ENCODE measurements around the gene ZNF274.
"Not testable (repeated sequence)": the region's sequence is repeated elsewhere in the genome, so short reads cannot be mapped to it uniquely, and the experiment has no call there.

ZNF274 gene

DNA sequence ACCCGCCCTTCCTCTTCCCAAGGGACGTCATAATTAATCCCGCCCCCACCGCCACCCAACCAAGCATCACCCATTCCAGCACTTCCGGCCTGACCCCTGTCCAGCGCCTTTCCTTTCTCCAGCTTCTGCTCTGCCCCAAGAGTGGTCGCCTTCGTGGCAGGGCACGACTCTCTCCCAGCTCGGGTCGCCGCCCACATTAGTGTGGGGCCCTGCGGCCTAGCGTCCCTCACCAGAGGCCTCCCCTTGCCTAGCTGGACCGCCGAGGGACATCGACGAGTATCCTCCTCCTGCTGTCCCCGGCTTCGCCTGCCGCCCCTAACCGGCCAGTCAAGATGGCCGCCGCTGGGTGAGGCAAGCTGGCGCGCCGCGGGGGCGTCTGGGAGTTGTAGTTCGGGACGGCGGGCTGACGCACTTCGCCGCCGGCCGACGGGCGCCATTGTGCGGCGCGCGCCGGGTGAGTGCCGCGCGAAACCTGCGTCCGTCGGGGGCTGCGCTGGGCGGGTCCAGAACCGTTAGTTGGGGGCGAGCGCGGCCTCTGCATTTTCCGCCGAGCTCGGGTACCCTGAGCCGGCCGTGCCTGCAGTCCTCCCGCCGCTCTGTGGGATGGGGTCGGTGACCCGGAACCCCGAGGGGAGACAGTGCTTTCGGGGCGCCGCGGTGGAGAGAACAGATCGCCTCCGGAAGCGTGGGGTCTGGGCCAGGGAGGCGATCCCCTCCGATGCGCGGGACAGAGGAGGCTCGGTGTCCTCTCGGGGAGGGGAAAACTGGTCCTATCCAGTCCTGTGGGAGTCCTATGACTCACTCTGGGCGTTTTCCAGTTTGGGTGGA is at the start of gene ZNF274:
Gene ZNF274 (plus strand): TSS at position 73 of the 828 bp plus-strand sequence. CDS start 905 bp downstream, outside the sequence.
- H3K27ac Mint-ChIP-seq, result peak within 1 kb of the TSS; percentile 100
- H3K4me3 Mint-ChIP-seq, result peak within 1 kb of the TSS; percentile 94 to 96
- peaks cover 28% of the 10 kb centered on the region for H3K4me1 Mint-ChIP-seq
- peaks cover 20 to 42% of the 10 kb centered on the region in 2 donors for H3K9me3 Mint-ChIP-seq
- peak; percentile 91 for ATAC-seq
- DNase-seq, result peak; percentile 96
- H3K27me3 Mint-ChIP-seq, result no peaks in the 10 kb centered on the region

DNA sequence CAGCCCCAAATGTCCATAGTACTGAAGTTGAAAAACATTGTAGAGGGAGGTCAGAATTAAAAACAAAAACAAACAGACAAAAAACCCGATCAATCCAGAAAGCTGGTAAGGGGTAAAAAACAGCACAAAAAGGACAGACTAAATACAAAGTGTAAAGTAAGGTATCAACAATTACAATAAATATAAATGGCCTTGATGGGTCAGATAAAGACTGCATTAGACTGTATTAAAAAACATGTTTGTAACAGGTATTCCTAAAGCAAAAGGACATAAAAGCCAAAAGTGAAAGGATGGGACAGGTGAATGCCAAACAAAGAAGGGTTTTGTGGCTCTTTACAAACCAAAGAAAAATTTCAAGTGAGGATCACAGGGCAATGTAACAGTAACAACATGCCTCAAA is 48.6 kb upstream of the ZNF274 start:
- H3K27me3 Mint-ChIP-seq, result no peaks in the 10 kb centered on the region
- DNase-seq, result no peak
- no peaks in the 10 kb centered on the region for H3K4me1 Mint-ChIP-seq
- peak overlapping the region in 1 of 2 donors; percentile 54 for H3K27ac Mint-ChIP-seq
- ATAC-seq, result no peak
- no peak overlapping the region for H3K4me3 Mint-ChIP-seq
- H3K9me3 Mint-ChIP-seq, result peaks cover 38 to 58% of the 10 kb centered on the region in 2 donors

GRCh38 chr19:58145849-58146248 is 37.0 kb upstream of the ZNF274 start:
- DNase-seq (no peak), ATAC-seq (no peak)
- H3K27ac Mint-ChIP-seq, result no peak overlapping the region
- H3K9me3 Mint-ChIP-seq, result peaks cover 27 to 29% of the 10 kb centered on the region in 2 donors
- no peak overlapping the region for H3K4me3 Mint-ChIP-seq
- peaks cover 13% of the 10 kb centered on the region for H3K4me1 Mint-ChIP-seq
- no peaks in the 10 kb centered on the region for H3K27me3 Mint-ChIP-seq

DNA sequence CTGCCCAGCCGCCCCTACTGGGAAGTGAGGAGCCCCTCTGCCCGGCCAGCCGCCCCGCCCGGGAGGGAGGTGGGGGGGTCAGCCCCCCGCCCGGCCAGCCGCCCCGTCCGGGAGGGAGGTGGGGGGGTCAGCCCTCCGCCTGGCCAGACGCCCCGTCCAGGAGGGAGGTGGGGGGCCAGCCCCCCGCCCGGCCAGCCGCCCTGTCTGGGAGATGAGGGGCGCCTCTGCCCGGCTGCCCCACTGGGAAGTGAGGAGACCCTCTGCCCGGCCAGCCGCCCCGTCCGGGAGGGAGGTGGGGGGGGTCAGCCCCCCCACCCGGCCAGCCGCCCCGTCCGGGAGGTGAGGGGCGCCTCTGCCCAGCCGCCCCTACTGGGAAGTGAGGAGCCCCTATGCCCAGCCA is 35.4 kb upstream of the ZNF274 start:
- not testable (repeated sequence) for ATAC-seq
- H3K9me3 Mint-ChIP-seq, result peaks cover 22 to 29% of the 10 kb centered on the region in 2 donors

GRCh38 chr19:58150328-58150921 is 32.4 kb upstream of the ZNF274 start, which contains the start of gene ZNF329:
TSS of gene ZNF329 (minus strand) at chr19:58150789. CDS start at chr19:58129503, 21,286 bp downstream.
- Mint-ChIP-seq H3K27me3 (no peaks in the 10 kb centered on the region), H3K4me3 (peak within 1 kb of the TSS; percentile 89 to 91), H3K4me1 (peaks cover 44% of the 10 kb centered on the region), H3K27ac (peak within 1 kb of the TSS; percentile 75 to 92), H3K9me3 (peaks cover 13 to 22% of the 10 kb centered on the region in 2 donors)
- peak; percentile 80 for ATAC-seq
- DNase-seq, result peak; percentile 93

More for the DNA sequence above, 35.4 kb upstream of the ZNF274 start:
- not testable (repeated sequence) for DNase-seq, H3K27me3 Mint-ChIP-seq, H3K27ac Mint-ChIP-seq, H3K4me3 Mint-ChIP-seq
- peaks cover 28% of the 10 kb centered on the region for H3K4me1 Mint-ChIP-seq

DNA sequence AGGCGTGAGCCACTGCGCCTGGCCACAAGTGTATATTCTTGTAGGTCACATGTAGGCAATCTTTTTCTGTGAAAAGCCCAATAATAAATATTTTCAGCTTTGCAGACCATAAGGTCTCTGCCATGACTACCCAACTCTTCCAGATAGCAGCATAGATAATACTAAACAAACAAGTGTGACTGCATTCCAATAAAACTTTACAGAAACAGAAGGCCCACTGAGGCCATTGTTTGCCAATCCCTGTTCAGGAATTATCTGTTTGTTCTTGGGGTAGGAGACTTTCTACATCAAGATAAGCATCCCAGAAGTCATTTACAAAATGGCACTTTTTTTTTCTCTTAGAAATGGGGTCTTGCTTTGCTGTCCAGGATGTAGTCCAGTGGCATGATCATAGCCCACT is 29.5 kb upstream of the ZNF274 start:
- H3K27me3 Mint-ChIP-seq, result no peaks in the 10 kb centered on the region
- peaks cover 44% of the 10 kb centered on the region for H3K4me1 Mint-ChIP-seq
- no peak for ATAC-seq
- no peak overlapping the region for H3K4me3 Mint-ChIP-seq
- DNase-seq, result no peak
- peaks cover 13 to 18% of the 10 kb centered on the region in 2 donors for H3K9me3 Mint-ChIP-seq
- H3K27ac Mint-ChIP-seq, result no peak overlapping the region

DNA sequence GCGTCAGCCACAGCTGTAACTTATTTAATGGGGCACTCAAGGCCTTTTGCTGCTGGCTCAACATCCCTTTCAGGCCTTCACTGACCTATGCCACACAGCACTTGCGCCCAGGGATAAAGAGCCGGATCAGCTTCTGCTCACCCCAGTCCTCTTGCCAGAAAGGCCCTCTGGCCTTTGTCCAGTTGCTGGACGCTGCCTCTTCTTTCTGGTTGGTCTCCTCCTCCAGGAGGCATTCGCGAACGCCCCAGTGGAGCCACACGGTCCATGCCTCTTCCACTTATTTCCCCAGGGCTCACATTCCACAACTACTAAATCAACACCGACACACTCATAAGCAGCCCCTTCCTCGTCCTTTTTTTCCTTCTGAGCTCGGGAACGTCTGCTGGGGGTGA is 28.6 kb upstream of the ZNF274 start:
- Mint-ChIP-seq H3K4me3 (peak overlapping the region; percentile 79 to 91), H3K9me3 (peaks cover 10 to 16% of the 10 kb centered on the region in 2 donors), H3K27me3 (no peaks in the 10 kb centered on the region), H3K27ac (peak overlapping the region; percentile 1 to 92), H3K4me1 (peaks cover 41% of the 10 kb centered on the region)
- DNase-seq (no peak), ATAC-seq (no peak)

DNA sequence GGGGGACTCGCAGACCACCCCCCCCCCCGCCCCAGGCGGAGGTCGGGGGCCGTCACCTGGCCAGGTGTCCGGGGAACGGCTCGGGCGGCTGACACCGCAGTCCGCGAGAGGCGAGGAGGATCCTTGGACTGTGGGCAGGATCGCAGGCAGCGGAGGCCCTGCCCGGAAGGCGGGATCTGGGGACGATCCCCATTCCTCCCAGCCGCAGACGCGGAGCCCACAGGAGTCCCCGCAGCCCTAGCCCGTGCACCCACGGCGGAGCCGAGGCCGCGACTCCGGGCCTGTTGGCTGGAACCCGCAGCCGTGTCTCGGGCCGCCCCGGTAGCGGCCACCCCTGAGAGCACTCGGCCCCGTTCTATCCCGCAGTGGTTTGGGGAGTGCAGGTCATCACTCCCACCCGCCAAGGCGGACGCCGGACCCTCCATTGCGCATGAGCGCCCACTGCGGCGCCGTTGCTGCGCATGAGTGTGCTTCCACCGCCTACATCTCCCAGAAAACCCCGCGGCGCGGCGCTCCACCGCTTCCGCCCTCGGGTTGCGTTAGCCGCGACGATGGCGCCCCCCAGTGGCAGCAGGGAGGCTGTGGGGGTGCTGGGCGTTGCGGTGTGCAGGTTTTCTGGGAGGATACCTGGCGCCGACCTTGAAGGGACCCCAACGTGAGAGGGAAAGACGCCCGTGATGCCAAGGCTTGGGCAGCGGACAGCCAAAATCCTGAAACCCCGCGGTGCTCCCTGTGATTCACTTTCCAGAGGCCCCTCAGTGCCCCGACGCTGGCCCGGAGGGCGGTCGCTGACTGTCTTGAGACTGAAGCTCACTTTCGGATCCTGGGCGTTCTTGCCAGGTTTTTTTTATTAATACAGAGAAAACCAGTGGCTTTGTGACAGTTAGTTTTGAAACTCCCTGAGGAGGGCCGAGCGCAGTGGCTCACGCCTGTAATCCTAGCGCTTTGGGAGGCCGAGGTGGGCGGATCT is 27.9 kb upstream of the ZNF274 start:
- Mint-ChIP-seq H3K27me3 (no peaks in the 10 kb centered on the region), H3K4me3 (peak overlapping the region; percentile 79 to 91), H3K9me3 (peaks cover 5 to 10% of the 10 kb centered on the region in 2 donors), H3K27ac (peak overlapping the region; percentile 25 to 92), H3K4me1 (peaks cover 34% of the 10 kb centered on the region)
- peak; percentile 97 to 99 for DNase-seq
- ATAC-seq, result peak; percentile 84

- no peak for ATAC-seq
- no peaks in the 10 kb centered on the region for H3K27me3 Mint-ChIP-seq
- H3K9me3 Mint-ChIP-seq, result peaks cover 6 to 12% of the 10 kb centered on the region in 2 donors
- H3K27ac Mint-ChIP-seq, result no peak overlapping the region
- no peak for DNase-seq
- H3K4me3 Mint-ChIP-seq, result no peak overlapping the region
- H3K4me1 Mint-ChIP-seq, result peaks cover 19% of the 10 kb centered on the region
Measured at GRCh38 chr19:58157045-58157728, 25.7 kb upstream of the ZNF274 start.

GRCh38 chr19:58166268-58166667 is 16.6 kb upstream of the ZNF274 start:
- Mint-ChIP-seq H3K27ac (no peak overlapping the region), H3K27me3 (no peaks in the 10 kb centered on the region), H3K4me1 (no peaks in the 10 kb centered on the region), H3K9me3 (peaks cover 28 to 60% of the 10 kb centered on the region in 2 donors), H3K4me3 (no peak overlapping the region)
- ATAC-seq, result no peak
- no peak for DNase-seq

DNA sequence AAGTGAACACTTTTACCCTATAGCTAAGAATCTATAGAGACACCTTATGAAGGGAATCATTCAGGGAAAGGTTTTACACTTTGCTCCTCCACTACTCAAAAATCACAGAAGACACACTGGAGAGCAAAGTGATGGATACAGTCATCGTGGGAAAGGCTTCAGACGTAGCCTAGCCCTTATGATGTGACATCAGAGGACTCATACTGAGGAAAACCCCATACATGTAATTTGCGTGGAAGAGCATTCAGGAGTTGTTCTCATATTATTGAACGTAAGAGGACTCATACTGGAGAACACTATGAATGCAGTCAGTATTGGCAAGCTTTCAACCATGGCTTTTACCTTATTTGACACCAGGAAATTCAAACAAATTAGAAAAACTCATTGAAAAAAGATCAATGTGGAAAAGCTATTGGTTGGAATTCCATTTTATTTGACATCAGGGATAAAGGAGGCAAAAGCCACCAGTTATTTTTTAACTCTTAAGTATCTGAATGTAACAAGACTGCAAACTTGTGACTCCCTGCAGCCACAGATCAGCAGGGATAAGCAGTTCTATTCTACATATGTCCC is 16.1 kb upstream of the ZNF274 start:
- peaks cover 25 to 57% of the 10 kb centered on the region in 2 donors for H3K9me3 Mint-ChIP-seq
- no peak overlapping the region for H3K4me3 Mint-ChIP-seq
- H3K27me3 Mint-ChIP-seq, result no peaks in the 10 kb centered on the region
- H3K4me1 Mint-ChIP-seq, result no peaks in the 10 kb centered on the region
- no peak for DNase-seq
- no peak overlapping the region for H3K27ac Mint-ChIP-seq
- no peak for ATAC-seq

DNA sequence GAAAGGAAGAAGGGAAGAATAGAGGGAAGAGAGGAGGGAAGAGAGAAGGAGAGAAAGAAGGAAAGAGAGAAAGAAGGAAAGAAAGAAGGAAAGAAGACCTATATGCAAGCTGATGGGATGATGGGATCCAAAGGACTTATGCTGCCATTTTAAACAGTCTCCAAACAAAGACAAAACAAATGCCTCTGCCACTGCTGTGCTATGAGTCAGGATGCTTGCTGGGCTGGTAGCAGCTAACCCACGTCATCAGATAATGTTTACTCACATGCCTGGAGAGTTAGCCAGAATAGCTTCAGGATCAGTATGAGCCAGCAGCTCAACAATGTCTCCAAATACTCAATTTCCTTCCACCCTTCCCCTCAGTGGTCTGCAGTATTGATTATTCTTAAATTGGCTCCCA is 12.0 kb upstream of the ZNF274 start:
- DNase-seq, result no peak
- Mint-ChIP-seq H3K9me3 (peaks cover 24 to 64% of the 10 kb centered on the region in 2 donors), H3K4me3 (no peak overlapping the region)

GRCh38 chr19:58181902-58182576 is 822 bp upstream of the ZNF274 start:
- ATAC-seq (no peak), DNase-seq (peak; percentile 70)
- H3K27ac Mint-ChIP-seq, result peak overlapping the region; percentile 100
- peak overlapping the region; percentile 94 to 96 for H3K4me3 Mint-ChIP-seq
- H3K9me3 Mint-ChIP-seq, result peaks cover 28 to 52% of the 10 kb centered on the region in 2 donors
- H3K27me3 Mint-ChIP-seq, result no peaks in the 10 kb centered on the region
- H3K4me1 Mint-ChIP-seq, result peaks cover 28% of the 10 kb centered on the region

More for the DNA sequence above, 12.0 kb upstream of the ZNF274 start:
- no peaks in the 10 kb centered on the region for H3K27me3 Mint-ChIP-seq
- no peak overlapping the region for H3K27ac Mint-ChIP-seq
- H3K4me1 Mint-ChIP-seq, result no peaks in the 10 kb centered on the region
- ATAC-seq, result no peak

DNA sequence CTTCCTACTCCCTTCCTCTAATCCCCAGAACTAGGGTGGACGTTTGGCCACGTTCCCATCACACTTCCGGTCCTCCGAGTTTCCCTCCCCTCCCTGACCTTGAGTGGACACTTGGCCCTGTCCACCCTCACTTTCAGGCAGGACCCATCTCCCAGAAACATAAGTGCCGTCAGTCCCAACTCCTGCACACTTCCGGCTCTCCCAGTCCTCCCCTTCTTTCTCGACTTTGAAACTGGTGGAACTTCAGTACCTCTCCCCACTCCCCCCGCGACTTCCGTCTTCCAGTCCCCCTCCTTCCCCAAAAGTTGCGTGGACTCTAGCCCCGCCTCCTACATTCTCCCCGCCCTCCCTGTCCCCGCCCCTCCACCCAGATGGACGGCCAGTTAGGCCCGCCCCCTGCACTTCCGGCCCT is 278 bp upstream of the ZNF274 start:
- DNase-seq (no peak), ATAC-seq (peak; percentile 87)
- Mint-ChIP-seq H3K27me3 (no peaks in the 10 kb centered on the region), H3K4me3 (peak overlapping the region; percentile 94 to 96), H3K9me3 (peaks cover 25 to 47% of the 10 kb centered on the region in 2 donors), H3K4me1 (peaks cover 28% of the 10 kb centered on the region), H3K27ac (peak overlapping the region; percentile 100)
